Measurements from ENCODE around the gene KATNAL2. TPM values are rescaled to one million over a fixed set of nuclear protein-coding genes. Genes with fewer than 3 reads are reported as not detected.

KATNAL2 gene
- total RNA-seq, 1 experiment from 2014 or later = 21.7 TPM

- H3K9me3 ChIP-seq (ENCODE audit: control insufficient read depth, low read depth, low read length) = no peaks in the 10 kb centered on the region
- H2BK120ac ChIP-seq (ENCODE audit: low read depth, low read length, poor library complexity, severe bottlenecking) = no peak overlapping the region
These were observed 119.0 kb downstream of the KATNAL2 start for GRCh38 chr18:47036298-47036874.

More at GRCh38 chr18:47036298-47036874, 119.0 kb downstream of the KATNAL2 start:
- no peaks in the 10 kb centered on the region for H3K27me3 ChIP-seq (ENCODE audit: insufficient read depth, low read length)
- H2BK12ac ChIP-seq (ENCODE audit: insufficient read length, low read depth, low read length) = no peak overlapping the region
- no peak overlapping the region for H2AFZ ChIP-seq (ENCODE audit: low read length)
- no peak overlapping the region for H3K27ac ChIP-seq (ENCODE audit: insufficient read length, low read depth, low read length)
- no peak overlapping the region for H2BK15ac ChIP-seq (ENCODE audit: low read depth, low read length)
- no peak overlapping the region for H4K8ac ChIP-seq (replicated peaks; ENCODE audit: insufficient read length, low read depth, low read length)
- no peak for DNase-seq
- no peaks in the 10 kb centered on the region for H3K23me2 ChIP-seq (ENCODE audit: insufficient read length, low read depth, low read length, poor library complexity, severe bottlenecking)
- H3K79me2 ChIP-seq (ENCODE audit: insufficient read depth, low read length) = no peaks in the 10 kb centered on the region
- Mint-ChIP-seq H3K27ac (no peak overlapping the region), H3K27me3 (ENCODE audit: low read depth) (no peaks in the 10 kb centered on the region), H3K36me3 (ENCODE audit: insufficient read depth in 1 of 3, low read depth in 3 of 3) (no peaks in the 10 kb centered on the region), H3K4me1 (peaks cover 0 to 6% of the 10 kb centered on the region in 2 experiments; a peak in 2 of 4 replicates), H3K4me3 (no peak overlapping the region), H3K9me3 (no peaks in the 10 kb centered on the region)
- peak; percentile 76 for TF ChIP-seq CTCF (conservative IDR thresholded peaks at IDR 0.05)
- no peaks in the 10 kb centered on the region for H3K79me1 ChIP-seq (ENCODE audit: insufficient read depth, low read depth, low read length, poor library complexity, severe bottlenecking)
- no peak overlapping the region for H2BK20ac ChIP-seq (ENCODE audit: low read depth, low read length, poor library complexity, severe bottlenecking)
- no peak overlapping the region for H4K91ac ChIP-seq (ENCODE audit: insufficient read length, low read depth, low read length)
- H2AK5ac ChIP-seq (ENCODE audit: insufficient read length, low read length) = no peak overlapping the region
- H3T11ph ChIP-seq (ENCODE audit: low read length) = no peak overlapping the region
- H2BK5ac ChIP-seq (ENCODE audit: insufficient read length, low read length) = no peak overlapping the region
- no peak overlapping the region for H3K56ac ChIP-seq (ENCODE audit: insufficient read length, low read depth, low read length)
- WGBS (ENCODE audit: extremely low coverage, insufficient read length, low lambda C conversion rate) = no CpG with 5 or more reads among the region's 2 CpGs
- H3K9ac ChIP-seq (ENCODE audit: extremely low read depth, insufficient read length, low read length) = no peak overlapping the region
- no peak overlapping the region for H4K5ac ChIP-seq (ENCODE audit: insufficient read length, low read depth, low read length)
- no peak overlapping the region for H3K14ac ChIP-seq (ENCODE audit: insufficient read depth, low read length)
- no peaks in the 10 kb centered on the region for H3K4me1 ChIP-seq (ENCODE audit: insufficient read depth, low read length)
- no peak overlapping the region for H3K18ac ChIP-seq (ENCODE audit: insufficient read length, low read depth, low read length)
- no peaks in the 10 kb centered on the region for H4K20me1 ChIP-seq (ENCODE audit: control insufficient read depth, insufficient read depth, insufficient read length)
- no peak overlapping the region for H3K4ac ChIP-seq (ENCODE audit: low read depth, low read length)
- no peak overlapping the region for H3K23ac ChIP-seq (ENCODE audit: insufficient read length, low read depth, low read length)
- H3K4me2 ChIP-seq (ENCODE audit: insufficient read depth, insufficient read length, low read length) = no peak overlapping the region
